NOMO-1 treated with DMSO at 0.1 percent for 48 hours (cell line): ENCODE measurements around the gene GIGYF2.
"Not testable (repeated sequence)": the region's sequence is repeated elsewhere in the genome, so short reads cannot be mapped to it uniquely, and the experiment has no call there.

Experiments used
- DNase-seq: peaks from one replicate; lab custom pipeline; 2025; ENCODE audit not compliant: unreplicated experiment; lab: John Stamatoyannopoulos, UW

The GIGYF2 gene, protein sequence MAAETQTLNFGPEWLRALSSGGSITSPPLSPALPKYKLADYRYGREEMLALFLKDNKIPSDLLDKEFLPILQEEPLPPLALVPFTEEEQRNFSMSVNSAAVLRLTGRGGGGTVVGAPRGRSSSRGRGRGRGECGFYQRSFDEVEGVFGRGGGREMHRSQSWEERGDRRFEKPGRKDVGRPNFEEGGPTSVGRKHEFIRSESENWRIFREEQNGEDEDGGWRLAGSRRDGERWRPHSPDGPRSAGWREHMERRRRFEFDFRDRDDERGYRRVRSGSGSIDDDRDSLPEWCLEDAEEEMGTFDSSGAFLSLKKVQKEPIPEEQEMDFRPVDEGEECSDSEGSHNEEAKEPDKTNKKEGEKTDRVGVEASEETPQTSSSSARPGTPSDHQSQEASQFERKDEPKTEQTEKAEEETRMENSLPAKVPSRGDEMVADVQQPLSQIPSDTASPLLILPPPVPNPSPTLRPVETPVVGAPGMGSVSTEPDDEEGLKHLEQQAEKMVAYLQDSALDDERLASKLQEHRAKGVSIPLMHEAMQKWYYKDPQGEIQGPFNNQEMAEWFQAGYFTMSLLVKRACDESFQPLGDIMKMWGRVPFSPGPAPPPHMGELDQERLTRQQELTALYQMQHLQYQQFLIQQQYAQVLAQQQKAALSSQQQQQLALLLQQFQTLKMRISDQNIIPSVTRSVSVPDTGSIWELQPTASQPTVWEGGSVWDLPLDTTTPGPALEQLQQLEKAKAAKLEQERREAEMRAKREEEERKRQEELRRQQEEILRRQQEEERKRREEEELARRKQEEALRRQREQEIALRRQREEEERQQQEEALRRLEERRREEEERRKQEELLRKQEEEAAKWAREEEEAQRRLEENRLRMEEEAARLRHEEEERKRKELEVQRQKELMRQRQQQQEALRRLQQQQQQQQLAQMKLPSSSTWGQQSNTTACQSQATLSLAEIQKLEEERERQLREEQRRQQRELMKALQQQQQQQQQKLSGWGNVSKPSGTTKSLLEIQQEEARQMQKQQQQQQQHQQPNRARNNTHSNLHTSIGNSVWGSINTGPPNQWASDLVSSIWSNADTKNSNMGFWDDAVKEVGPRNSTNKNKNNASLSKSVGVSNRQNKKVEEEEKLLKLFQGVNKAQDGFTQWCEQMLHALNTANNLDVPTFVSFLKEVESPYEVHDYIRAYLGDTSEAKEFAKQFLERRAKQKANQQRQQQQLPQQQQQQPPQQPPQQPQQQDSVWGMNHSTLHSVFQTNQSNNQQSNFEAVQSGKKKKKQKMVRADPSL (N-terminal part only)

DNA sequence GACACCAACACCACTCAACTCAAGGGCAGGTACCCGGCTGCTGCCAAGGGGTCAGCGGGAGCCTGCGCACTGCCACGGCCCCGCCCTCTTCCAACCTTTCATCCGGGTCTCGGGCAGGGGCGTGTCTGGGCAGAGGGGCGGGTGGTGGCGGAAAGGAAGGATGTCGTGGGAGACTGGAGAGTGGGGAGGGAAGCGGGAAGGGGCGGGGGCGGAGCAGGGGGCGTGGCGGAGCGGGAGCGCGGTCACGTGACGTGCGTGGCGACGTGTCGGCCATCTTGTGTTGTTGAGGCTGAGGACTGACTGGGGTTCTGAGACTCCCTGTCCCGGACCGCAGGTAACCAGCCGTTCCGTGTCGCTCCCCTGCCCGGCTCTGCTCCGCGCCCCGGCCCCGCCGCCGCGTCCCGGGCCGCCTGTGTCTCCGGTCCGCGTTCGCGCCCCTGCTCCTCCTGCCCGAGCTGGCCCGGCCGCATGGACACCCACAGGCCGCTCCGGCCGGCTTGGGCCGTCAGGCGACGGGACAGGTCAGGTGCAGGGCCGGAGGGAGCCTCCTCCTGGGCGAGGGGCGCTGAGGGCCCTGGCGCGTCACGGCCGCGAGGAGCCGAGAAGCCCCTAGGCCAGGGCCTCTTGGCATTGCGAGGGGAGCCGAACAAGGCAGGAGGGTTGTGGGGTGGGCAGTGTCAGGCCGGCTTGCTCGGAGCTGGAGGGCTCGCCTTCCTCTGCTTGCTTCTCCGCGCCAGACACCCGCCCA is at the start of gene GIGYF2:
GIGYF2 (plus strand) TSS at position 273 of the 748 bp plus-strand sequence. CDS start 37,867 bp downstream, outside the sequence.
- peak; percentile 95 for DNase-seq

DNA sequence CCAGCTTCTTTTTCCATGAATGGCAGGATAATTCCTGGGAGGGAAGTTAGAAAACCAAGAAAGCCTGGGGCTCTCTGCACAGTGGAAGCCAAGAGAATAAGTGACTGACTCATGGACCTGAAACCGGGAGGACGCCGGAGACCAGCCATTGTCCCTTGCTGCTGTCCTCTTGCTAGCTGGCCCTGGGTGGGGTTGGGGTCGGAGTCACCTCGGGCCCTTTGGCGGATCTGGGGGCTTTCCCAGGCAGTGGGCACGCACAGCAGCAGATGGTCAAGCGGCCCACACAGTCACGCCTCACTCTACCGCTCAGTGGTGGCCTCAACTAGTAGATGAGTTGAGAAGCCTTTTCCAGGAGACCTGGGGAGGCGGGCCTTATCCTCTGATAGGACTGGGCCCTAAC is 48.1 kb upstream of the GIGYF2 start:
- no peak for DNase-seq

DNA sequence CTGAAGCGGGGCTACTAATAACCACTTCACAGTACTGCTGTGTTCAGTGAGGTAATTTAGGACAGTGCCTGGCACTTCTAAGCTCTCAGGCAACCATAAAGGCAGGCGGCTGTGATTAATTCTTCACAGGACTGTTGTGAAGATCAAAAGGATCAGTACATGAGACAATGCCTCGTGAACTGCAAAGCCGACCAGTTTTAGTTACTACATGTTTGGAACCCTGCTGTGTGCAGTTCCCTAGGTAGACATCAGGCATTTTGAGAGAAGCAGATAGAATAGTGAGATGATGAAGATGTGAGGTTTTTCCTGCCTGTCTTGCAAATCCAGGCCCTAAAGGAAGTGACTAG is 44.7 kb upstream of the GIGYF2 start:
- DNase-seq, result no peak

DNA sequence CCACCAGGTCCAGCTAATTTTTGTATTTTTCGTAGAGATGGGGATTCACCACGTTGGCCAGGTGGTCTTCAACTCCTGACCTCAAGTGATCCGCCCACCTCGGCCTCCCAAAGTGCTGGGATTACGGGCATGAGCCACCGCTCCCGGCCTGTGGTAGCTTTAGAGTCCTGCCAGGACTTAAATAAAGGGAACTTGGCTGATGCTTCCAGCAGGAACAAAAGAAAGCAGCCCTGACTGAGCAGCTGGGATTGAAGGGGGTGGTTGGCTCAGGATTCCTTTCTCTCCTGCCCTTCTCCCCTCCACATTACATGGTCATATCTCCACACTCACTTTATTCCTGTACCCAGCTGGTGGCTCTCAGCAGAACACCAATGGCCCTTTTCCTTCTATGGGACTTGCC is 43.7 kb upstream of the GIGYF2 start:
- no peak for DNase-seq

DNA sequence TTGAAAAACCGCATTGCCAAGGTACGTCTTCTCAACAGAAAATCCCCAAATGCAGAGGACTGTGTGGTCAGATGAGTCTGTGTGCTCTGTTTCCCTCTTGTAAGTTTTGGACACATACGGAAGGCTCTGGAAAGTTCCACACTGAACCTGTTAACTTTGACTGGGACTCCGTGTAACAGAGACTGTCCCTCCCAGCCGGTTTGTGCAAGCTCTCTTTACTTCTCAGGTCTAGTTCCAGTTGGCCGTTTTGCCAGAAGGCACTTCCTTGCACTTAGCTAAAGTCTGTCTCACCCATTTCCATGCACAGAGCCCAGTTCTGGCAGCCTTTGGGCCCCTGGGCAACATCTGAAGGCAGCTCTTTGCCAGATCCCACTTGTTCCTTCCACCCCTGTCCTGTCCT is 41.7 kb upstream of the GIGYF2 start:
- no peak for DNase-seq

DNA sequence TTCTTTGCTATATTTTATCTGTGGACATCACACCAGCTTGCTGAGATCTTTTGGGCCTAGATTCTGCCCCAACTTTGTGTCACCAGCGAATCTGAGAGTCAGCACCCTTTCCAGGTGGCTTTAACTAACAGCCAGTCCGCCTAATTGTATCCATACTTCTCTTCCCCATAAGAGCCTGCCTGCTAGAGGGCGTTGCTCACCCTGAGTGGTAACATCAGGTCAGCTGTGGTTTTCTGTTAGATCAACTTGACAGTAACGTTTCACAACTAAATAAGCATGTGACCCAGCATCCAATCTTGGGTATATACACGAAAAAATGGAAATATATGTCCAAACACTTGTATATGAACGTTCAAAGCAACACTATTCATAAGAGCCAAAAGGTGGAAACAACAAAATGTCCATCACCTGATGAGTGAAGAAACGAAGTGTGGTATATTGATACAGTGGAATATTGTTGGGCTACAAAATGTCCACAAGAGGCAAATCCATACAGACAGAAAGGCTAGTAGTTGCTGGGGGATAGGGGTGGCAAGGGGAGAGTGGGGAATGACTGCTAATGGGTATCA is 38.8 kb upstream of the GIGYF2 start:
- DNase-seq, result peak; percentile 73

DNA sequence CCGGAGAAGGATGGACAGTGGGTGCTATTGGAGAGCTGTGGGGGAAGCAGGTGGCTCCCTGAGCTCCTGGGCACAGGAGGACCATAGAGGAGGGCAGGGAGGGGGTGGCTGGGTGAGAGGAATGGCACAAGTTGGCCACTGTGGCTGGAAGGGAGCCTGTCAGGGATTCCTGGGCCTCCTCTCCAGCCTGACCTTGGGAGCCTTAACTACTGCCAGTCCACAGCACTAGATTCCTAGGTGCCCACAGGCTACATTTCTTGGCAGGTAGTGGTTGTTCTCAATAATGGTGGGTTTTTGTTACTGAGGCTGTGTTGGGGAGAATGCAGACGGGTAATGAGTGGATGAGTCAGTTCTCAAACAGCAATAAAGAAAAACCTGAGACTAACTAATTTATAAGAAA is 37.8 kb upstream of the GIGYF2 start:
- DNase-seq, result no peak

DNA sequence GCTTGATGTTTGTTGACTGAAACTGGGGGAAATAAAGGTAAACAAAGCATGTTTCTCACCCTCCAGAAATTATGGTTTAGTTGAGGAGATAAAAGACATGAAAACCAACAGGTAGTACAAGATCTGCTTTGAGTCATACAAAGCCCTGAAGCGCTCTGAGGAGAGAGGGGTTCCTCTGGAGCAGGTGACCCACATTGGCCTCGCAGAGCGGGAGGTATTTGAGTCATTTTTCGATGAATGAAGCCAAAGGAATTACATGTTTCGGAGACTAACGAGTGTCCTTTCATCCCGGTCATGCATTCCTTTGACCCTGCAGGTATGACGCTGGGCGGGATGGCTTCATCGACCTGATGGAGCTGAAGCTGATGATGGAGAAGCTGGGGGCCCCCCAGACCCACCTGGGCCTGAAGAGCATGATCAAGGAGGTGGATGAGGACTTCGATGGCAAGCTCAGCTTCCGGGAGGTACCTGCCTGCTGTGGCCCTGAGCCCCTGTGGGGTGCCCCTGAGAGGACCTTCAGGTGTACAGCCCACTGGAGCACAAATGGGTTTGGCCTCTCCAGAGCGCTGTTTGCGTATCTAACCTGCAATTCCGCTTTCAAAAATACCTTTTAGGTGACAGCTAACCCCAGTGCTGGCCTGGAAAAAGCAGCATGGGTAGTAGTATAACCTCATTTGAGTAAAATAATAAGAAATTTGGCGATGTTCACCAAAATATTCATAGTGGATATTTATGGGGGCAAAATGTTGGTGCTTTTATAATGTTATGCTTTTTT is 34.5 kb upstream of the GIGYF2 start:
- DNase-seq, result no peak

DNA sequence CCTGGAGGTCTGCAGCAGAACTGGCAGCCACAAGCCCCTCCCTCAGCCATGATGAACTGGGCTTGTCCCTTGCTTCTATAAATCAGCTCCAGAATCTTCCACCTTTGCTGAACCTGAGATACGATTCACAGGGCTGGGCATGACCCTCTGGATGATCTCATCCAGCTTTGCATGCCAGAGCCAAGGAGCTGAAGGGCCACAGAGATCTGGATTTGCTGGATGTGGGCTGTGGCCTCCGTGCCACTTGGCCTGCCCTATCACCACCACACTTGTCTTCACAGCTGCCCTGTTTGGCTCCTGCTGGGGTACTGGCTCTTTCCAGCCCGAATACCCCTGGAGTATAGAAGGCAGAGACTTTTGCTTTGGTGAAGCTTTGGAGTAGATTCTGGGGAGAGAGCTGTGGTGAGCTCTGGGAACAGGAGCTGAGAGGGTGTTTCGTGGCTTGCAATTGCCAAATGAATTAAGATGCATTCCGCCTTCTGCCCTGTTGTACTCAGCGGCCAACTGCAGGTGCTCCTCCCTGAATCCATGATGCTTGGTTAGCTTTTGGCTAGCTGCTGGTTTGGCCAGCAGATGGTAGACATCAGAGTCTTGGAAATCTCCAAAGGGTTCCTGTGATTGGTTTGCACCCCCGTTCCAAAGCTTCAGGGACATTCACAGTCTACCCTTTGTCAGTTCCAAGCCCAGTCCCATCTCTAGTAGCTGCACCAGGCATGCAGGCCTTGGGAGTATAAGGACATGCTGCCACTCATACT is 30.9 kb upstream of the GIGYF2 start:
- no peak for DNase-seq

DNA sequence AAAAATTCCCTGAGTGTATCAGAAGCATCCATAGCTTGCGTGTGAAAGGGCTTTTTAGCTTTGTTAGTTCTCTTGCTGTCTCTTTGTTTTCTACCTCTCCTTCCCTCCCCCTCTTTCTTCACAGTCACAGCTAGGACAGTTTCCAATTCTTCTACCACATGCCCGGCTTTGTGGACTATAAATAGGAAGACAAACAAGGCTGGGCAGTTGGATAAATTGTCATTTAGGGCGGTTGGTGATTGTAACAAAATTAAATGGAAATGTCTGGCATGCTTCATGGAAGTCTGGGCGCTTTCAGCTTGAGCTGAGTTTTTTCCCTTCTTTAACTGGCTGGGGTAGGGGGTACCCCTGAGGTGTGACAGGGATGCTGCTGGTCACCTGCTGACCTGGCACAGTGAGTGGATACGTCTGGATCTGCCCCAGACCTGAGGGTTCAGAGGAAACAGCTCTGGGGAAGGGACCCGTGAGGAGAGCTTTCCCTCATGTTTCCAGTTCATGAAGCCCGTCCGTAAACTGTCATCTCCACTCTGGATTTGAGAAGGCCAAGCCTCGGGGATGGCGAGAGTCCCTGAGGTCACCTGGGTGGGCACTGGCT is 29.0 kb upstream of the GIGYF2 start:
- DNase-seq, result no peak

DNA sequence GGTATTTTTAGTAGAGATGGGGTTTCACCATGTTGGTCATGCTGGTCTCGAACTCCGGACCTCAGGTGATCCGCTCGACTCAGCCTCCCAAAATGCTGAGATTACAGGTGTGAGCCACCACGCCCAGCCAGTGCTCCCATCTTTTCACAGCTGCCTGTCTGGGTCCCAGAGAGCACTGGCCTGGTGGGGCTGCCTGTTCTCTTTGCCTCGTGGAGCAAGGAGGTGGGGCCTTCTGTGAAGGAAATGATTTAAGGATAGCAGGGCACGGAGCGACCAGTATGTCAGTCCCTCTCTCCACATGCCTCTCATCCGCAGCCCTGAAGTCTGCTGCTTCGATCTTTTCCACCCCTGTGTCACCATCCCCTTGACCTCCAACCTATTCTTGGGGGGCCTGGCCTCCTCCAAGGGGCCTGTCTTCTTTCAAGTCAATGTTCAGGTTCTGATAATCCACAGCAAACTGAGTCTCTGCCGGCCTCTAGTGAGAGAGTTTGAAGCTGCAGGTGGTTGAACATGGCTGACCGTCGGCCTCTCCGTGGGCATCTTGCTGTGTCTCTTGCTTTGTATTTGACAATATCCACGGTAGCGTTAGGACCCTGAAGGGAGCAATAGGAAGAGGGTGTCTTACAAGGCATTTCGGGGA is 28.2 kb upstream of the GIGYF2 start:
- DNase-seq, result no peak

DNA sequence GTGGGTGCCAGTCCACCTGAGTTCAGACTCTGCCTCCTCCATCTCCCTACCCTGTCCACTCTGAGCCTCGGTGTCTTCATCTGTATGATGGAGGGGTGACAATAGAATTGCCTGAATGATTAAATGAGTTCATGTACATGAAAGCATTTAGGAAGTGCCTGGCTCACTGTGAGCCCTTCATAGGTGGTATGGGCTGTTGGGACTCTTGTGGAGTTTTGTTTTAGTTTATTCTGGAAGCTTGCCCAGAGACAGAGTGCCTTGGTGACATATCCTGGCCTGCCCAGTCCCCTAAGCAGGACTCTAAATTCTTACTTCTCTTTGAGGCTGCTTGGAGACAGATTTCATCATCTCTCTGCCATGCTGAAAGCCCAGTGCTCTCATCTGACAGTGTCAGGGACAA is 24.5 kb upstream of the GIGYF2 start:
- DNase-seq, result no peak

DNA sequence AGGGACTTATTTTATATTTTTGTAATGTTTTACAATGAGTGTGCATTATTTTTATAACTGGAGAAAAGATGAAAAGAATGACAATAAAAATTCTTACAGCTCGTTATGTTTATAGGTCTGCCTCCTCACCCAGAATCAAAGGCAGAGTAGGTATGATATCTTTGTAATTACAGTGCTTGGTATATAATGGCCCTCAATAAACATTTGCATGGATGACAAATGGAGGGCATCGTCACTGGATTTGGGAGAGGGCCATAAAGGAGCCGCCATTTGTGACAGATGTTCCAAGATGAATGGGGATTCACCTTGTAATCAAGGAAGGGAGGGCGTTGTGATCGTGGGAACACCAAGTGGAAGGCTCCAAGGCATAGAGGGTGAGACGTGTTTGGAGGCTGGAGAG is 22.6 kb upstream of the GIGYF2 start:
- no peak for DNase-seq

DNA sequence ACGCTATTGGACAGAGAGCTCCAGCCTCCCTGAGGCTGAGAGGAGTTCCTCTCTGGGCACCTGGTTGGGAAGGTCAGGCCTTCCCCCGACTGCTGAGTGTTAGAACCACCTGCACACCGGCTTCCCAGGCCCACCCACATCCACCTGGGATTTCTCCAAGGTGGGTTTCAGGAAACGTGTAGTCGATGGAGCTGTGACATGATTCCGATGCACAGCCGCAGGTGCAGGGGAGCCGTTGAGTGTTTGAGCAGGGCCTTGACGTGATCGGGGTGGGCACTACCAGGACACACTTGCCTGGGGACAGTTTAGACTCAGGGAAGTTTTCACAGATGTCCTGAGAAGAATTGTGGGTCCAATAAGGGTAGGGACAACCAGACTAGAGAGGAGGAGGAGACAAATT is 21.8 kb upstream of the GIGYF2 start:
- DNase-seq, result no peak

DNA sequence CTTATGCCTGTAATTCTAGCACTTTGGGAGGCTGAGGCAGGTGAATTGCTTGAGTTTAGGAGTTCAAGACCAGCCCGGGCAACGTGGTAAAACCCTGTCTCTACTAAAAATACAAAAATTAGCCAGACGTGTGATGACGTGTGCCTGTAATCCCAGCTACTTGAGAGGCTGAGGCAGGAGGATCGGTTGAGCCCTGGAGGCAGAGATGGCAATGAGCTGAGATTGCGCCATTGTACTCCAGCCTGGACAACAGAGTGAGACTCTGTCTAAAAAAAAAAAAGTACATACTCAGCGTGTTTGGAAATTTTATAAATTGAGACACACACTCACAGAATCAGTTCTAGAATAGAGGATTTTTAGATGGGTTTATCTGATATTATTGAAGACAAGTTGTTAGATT is 17.1 kb upstream of the GIGYF2 start:
- DNase-seq, result no peak

DNA sequence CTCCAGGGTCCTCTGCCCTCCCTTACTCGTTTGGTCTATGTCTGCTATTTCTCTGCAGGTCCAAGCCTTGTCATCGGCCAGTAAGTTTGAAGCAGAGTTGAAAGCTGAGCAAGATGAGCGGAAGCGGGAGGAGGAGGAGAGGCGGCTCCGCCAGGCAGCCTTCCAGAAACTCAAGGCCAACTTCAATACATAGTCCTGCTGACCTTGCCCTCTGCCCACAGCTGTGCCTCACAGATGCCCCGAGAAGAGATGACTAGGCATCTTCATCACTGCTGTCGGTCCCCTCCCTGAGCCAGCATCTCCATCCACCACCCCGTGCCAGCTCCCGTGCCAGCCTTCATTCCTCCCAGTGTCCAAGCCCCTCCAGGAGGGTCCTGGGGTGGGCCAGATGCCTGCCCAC is 15.6 kb upstream of the GIGYF2 start:
- no peak for DNase-seq

DNA sequence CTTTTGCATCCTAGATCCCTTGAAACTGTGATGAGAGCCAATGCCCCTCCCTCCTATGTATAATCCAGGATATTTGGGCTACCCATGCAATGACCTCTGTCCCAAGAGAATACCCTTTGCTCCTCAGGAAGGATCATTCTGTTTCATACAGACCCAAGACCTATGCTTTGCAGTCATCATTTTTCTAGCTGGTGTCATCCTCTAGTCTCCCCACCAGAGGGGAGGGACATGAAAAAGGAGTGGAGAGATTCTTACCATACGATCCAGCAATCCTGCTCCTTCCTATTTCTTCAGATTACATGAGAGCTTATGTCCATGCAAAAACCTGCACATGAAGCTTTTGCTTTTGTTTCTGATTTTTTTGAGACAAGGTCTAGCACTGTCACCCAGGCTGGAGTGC is 13.8 kb upstream of the GIGYF2 start:
- DNase-seq, result no peak

DNA sequence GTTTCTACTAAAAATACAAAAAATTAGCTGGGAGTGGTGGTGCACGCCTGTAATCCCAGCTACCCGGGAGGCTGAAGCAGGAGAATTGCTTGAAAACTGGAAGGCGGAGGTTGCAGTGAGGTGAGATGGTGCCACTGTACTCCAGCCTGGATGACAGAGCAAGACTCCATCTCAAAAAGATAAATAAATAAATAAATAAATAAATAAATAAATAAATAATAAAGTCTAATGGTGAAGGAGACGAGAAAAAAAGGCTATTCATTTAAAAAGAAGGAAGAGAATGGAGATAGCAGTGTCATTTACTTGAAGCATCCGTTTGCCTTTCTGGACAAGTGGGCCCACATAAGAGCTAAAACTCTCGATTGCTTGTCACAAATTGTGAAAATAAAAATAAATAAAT is 11.7 kb upstream of the GIGYF2 start:
- not testable (repeated sequence) for DNase-seq
